ENCODE results near the gene FCHO2.

GRCh38 chr5:73135021-73135420, 179.2 kb downstream of the FCHO2 start:
- TF ChIP-seq CTCF (IDR thresholded peaks at IDR 0.05; ENCODE audit: control extremely low read depth in 1 of 3, insufficient read depth in 1 of 3, low read depth in 1 of 3, low read length in 3 of 3): no peak
- TF ChIP-seq POLR2AphosphoS5 (IDR thresholded peaks at IDR 0.05; ENCODE audit: low read depth, low read length): no peak
- TF ChIP-seq EGR1 (IDR thresholded peaks at IDR 0.05; ENCODE audit: borderline replicate concordance, low read depth, low read length): no peak
- no peak for TF ChIP-seq TAF1 (IDR thresholded peaks at IDR 0.05; ENCODE audit: low read depth, low read length)
- no peak for TF ChIP-seq CREB1 (IDR thresholded peaks at IDR 0.05)
- TF ChIP-seq MAX (IDR thresholded peaks at IDR 0.05): no peak
- TF ChIP-seq POLR2A (IDR thresholded peaks at IDR 0.05; ENCODE audit: control extremely low read depth in 1 of 2, low read depth in 2 of 2, low read length in 2 of 2): no peak
- TF ChIP-seq TEAD4 (IDR thresholded peaks at IDR 0.05; ENCODE audit: low read depth, low read length): no peak
- no peak for TF ChIP-seq PHF8 (conservative IDR thresholded peaks at IDR 0.05; ENCODE audit: low read depth, low read length)
- no peak for TF ChIP-seq ATF2 (IDR thresholded peaks at IDR 0.05; ENCODE audit: low read length)
